Progenitor cell of endocrine pancreas (in vitro differentiated cells): ENCODE measurements around the gene ARHGEF26. TPM values are rescaled to one million over a fixed set of nuclear protein-coding genes. Genes with fewer than 3 reads are reported as not detected.

Experiments
- DNase-seq: peaks from one replicate; pipeline ENCODE4 v3.0.0; 2021; ENCODE audit warnings: low spot score; ENCODE audit not compliant: unreplicated experiment
- H3K27ac Mint-ChIP-seq: 2 replicates; pipeline ENCODE4 v1.8.0; 2021; ENCODE audit warnings: mild to moderate bottlenecking, moderate library complexity, mixed read lengths
- H3K27me3 Mint-ChIP-seq: 2 replicates; pipeline ENCODE4 v1.8.0; 2021; ENCODE audit warnings: mixed read lengths
- H3K36me3 Mint-ChIP-seq: 2 replicates; pipeline ENCODE4 v1.8.0; 2022; ENCODE audit warnings: mixed read lengths; ENCODE audit not compliant: insufficient read depth
- H3K4me1 Mint-ChIP-seq: 2 replicates; pipeline ENCODE4 v1.8.0; 2021; ENCODE audit warnings: low read depth, mixed read lengths
- H3K4me3 Mint-ChIP-seq: 2 replicates; pipeline ENCODE4 v1.8.0; 2021; ENCODE audit warnings: low read depth, mild to moderate bottlenecking, moderate library complexity, mixed read lengths
- H3K9me3 Mint-ChIP-seq: 2 replicates; pipeline ENCODE4 v1.8.0; 2021; ENCODE audit warnings: low read depth, mixed read lengths
- CTCF ChIP-seq: fragments of 200-600 bp; sonication (generic); IDR thresholded peaks from one replicate; pipeline ENCODE4 v1.5.0; 2021; ENCODE audit warnings: antibody characterized with exemption, mild to moderate bottlenecking; ENCODE audit not compliant: unreplicated experiment
- total RNA-seq: library from RNA; stranded (reverse); gene quantifications from 2 replicates; pipeline ENCODE4 v1.2.1, GENCODE V29; 2021

Gene ARHGEF26
- total RNA-seq, 1 donor from 2014 or later = 10.0 TPM

DNA sequence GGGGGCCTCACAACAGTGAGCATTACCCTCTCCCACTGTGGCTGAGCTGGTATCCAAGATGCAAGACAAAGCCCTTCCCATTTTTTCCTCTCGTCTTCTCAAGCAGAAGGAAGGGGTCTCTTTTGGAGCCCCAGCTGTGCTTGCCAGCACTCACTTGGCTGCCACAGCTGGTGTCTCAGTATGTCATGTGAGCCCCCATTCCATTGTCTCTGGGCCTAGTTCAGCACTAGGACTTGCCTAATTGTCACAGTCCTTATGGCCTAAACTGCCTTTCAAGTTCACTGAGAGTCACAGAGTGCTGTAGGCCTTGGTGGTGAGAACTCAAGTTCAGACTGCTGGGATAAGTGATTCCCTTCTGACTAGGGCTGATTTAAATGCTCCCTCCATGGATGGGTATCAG, 89.8 kb downstream of the ARHGEF26 start:
- H3K4me1 Mint-ChIP-seq = no peaks in the 10 kb centered on the region
- no peaks in the 10 kb centered on the region for H3K27me3 Mint-ChIP-seq
- no peak for TF ChIP-seq CTCF
- peak overlapping the region; percentile 73 for H3K27ac Mint-ChIP-seq
- peaks cover 41% of the 10 kb centered on the region for H3K36me3 Mint-ChIP-seq
- peaks cover 17% of the 10 kb centered on the region for H3K9me3 Mint-ChIP-seq
- H3K4me3 Mint-ChIP-seq = no peak overlapping the region
- DNase-seq = no peak

DNA sequence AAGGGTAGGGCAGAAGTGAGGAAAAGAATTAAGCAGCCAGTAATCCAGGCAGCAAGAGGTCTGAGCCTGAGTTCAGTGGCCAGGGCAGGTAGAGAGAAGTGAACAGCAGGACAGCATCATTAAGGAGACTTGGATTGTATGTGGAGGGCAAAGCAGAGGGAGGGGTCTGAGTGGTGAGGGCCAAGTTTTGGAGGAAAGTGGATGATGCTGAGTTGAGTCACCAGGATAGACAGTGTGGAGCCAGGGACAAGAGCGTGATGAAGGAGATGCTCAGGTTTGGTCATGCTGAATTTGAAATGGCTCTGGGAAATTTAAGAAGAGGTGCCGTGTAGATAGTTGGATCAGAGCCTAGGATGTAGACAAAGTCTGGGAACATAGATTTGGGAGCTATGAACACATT, 93.1 kb downstream of the ARHGEF26 start:
- H3K9me3 Mint-ChIP-seq = peaks cover 8% of the 10 kb centered on the region
- H3K27ac Mint-ChIP-seq = no peak overlapping the region
- no peak overlapping the region for H3K4me3 Mint-ChIP-seq
- TF ChIP-seq CTCF = no peak
- no peaks in the 10 kb centered on the region for H3K4me1 Mint-ChIP-seq
- peaks cover 26% of the 10 kb centered on the region for H3K36me3 Mint-ChIP-seq
- DNase-seq = no peak
- no peaks in the 10 kb centered on the region for H3K27me3 Mint-ChIP-seq

DNA sequence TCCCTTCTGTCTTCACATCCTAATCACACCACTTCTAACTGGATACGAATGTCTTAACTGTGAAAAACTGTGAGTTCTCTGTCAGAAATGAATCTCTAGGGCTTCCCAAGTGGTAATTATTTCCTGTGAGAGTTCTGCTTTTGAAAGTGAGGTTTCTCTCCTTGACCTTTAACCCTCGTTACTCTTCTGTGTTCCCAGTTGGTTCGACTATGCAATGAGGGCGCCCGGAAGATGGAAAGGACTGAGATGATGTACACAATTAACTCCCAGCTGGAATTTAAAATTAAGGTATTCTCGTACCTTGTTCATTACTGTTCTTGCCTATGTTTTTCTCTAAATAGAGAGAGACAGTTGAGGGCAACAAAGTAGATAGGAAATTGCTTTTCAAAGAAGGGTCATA, 96.5 kb downstream of the ARHGEF26 start:
- no peaks in the 10 kb centered on the region for H3K4me1 Mint-ChIP-seq
- peaks cover 17% of the 10 kb centered on the region for H3K36me3 Mint-ChIP-seq
- no peaks in the 10 kb centered on the region for H3K27me3 Mint-ChIP-seq
- DNase-seq = no peak
- no peak overlapping the region for H3K27ac Mint-ChIP-seq
- H3K4me3 Mint-ChIP-seq = no peak overlapping the region
- no peaks in the 10 kb centered on the region for H3K9me3 Mint-ChIP-seq
- no peak for TF ChIP-seq CTCF

- Mint-ChIP-seq H3K36me3 (peaks cover 17% of the 10 kb centered on the region), H3K27ac (no peak overlapping the region), H3K4me1 (no peaks in the 10 kb centered on the region), H3K27me3 (no peaks in the 10 kb centered on the region), H3K4me3 (no peak overlapping the region), H3K9me3 (no peaks in the 10 kb centered on the region)
- TF ChIP-seq CTCF = no peak
- no peak for DNase-seq
These were observed 97.5 kb downstream of the ARHGEF26 start for GRCh38 chr3:154218728-154219127.

DNA sequence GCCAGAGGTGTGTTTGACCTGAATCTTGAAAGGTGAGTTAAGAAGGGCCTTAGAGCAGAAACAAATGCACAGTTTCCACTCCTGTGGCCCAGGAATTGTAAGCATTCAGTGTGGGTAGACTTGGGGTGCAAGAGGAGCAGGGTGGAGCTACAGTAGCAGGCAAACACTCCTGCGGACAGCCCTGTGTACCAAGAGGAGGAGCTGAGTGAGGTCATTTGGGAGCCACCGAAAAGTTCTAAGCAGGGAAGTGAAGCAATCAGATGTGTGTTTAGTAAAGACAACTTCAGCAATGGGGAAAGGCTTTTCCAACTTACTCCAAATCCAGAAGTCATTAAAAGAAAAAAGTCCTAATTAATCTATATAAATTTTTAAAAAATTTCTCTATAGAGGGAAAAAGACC, 99.3 kb downstream of the ARHGEF26 start:
- Mint-ChIP-seq H3K4me1 (peaks cover 2% of the 10 kb centered on the region), H3K9me3 (no peaks in the 10 kb centered on the region), H3K36me3 (peaks cover 11% of the 10 kb centered on the region), H3K27ac (no peak overlapping the region), H3K27me3 (no peaks in the 10 kb centered on the region), H3K4me3 (no peak overlapping the region)
- TF ChIP-seq CTCF = no peak
- DNase-seq = no peak
